GM12878 (cell line): Measurements from ENCODE around the gene C2orf66. TPM values are rescaled to one million over a fixed set of nuclear protein-coding genes. Genes with fewer than 3 reads are reported as not detected.

Source experiments
- ATAC-seq: fragments of 200-7000 bp; cut with Tn5 transposase; 3 replicates; pipeline ENCODE4 v1.9.1; 2020; ENCODE audit warnings: mild to moderate bottlenecking, moderate library complexity
- BruUV-seq: library from RNA; stranded (reverse); fragments of 400-500 nt; replicated peaks from 2 replicates; lab custom pipeline; 2021; lab: Mats Ljungman, UMichigan
- CTCF ChIA-PET: fragments of 300-600 bp; sonication (Branson Sonifier 250); formaldehyde crosslinking; extraction: SDS; loops from one replicate; lab custom pipeline; 2021; ENCODE audit warnings: inconsistent platforms; lab: Yijun Ruan, JAX
- POLR2A ChIA-PET: fragments of 350-600 bp; formaldehyde crosslinking; extraction: SDS; loops from one replicate; lab custom pipeline; 2021; ENCODE audit warnings: inconsistent platforms; lab: Charles Lee
- RAD21 ChIA-PET: fragments of 300-600 bp; sonication (Branson Sonifier 250); formaldehyde crosslinking; loops from one replicate; lab custom pipeline; 2023; ENCODE audit warnings: antibody characterized with exemption; ENCODE audit not compliant: unreplicated experiment; lab: Charles Lee
- SMC1A ChIA-PET: fragments of 300-600 bp; sonication (Branson Sonifier 250); formaldehyde crosslinking; loops from one replicate; lab custom pipeline; 2023; ENCODE audit not compliant: unreplicated experiment, uncharacterized antibody; lab: Charles Lee
- DNase-seq: peaks from one replicate; pipeline ENCODE4 v3.0.0-alpha.2; 2011; ENCODE audit warnings: low read depth, low spot score
- FAIRE-seq: peaks from 3 replicates; lab custom pipeline; 2011; peaks lifted over from hg19 to GRCh38; lab: Jason Lieb, UNC
- H2AFZ ChIP-seq: 2 replicates; pipeline ENCODE4 v1.6.0; 2011; ENCODE audit warnings: low read depth, low read length, control low read depth; ENCODE audit not compliant: control insufficient read depth
- H3K27ac ChIP-seq: 2 replicates; pipeline ENCODE4 v1.5.1; 2011; ENCODE audit warnings: control low read depth; ENCODE audit not compliant: control insufficient read depth, insufficient read depth
- H3K27me3 ChIP-seq, 2 experiments: replicated peaks in 1 of 2; 2 replicates each; pipeline versions ENCODE4 v1.6.0 to v1.6.1; 2011; ENCODE audit warnings: low read length in 1 of 2; ENCODE audit not compliant: control insufficient read depth in 2 of 2, insufficient read depth in 2 of 2
- H3K36me3 ChIP-seq, 2 experiments: 2 replicates each; pipeline ENCODE4 v1.5.1; 2011; ENCODE audit warnings: low read length in 1 of 2; ENCODE audit not compliant: control insufficient read depth in 2 of 2, insufficient read depth in 2 of 2
- H3K4me1 ChIP-seq: 2 replicates; pipeline ENCODE4 v1.6.1; 2011; ENCODE audit warnings: mild to moderate bottlenecking, low read length, moderate library complexity, mixed read lengths; ENCODE audit not compliant: control insufficient read depth, insufficient read depth
- H3K4me2 ChIP-seq: 2 replicates; pipeline ENCODE4 v1.6.0; 2011; ENCODE audit warnings: control low read depth; ENCODE audit not compliant: control insufficient read depth, insufficient read depth
- H3K4me3 ChIP-seq: fragments of 200-600 bp; sonication (generic); 2 replicates; pipeline ENCODE4 v1.5.1; 2016
- H3K79me2 ChIP-seq: 2 replicates; pipeline ENCODE4 v1.6.0; 2011; ENCODE audit warnings: low read length; ENCODE audit not compliant: control insufficient read depth, insufficient read depth
- H3K9ac ChIP-seq: 2 replicates; pipeline ENCODE4 v1.8.0; 2011; ENCODE audit warnings: low read length, control low read depth, mixed read lengths; ENCODE audit not compliant: control insufficient read depth, insufficient read depth
- H3K9me3 ChIP-seq: replicated peaks from 3 replicates; pipeline ENCODE4 v1.5.1; 2011; ENCODE audit warnings: mild to moderate bottlenecking, low read length; ENCODE audit not compliant: control insufficient read depth, insufficient read depth
- H4K20me1 ChIP-seq: 2 replicates; pipeline ENCODE4 v1.6.0; 2011; ENCODE audit not compliant: control insufficient read depth, insufficient read depth
- CTCF ChIP-seq, 3 experiments: IDR thresholded peaks in 2 of 3; conservative IDR thresholded peaks in 1 of 3; 2 replicates each; pipeline ENCODE4 v1.5.1; 2011; ENCODE audit warnings: low read depth in 3 of 3, low read length in 3 of 3, mild to moderate bottlenecking in 3 of 3, control low read depth in 2 of 3, moderate library complexity in 2 of 3, inconsistent platforms in 1 of 3, mixed read lengths in 1 of 3; ENCODE audit not compliant: control insufficient read depth in 2 of 3, insufficient read depth in 1 of 3; ENCODE audit errors: extremely low read depth in 1 of 3
- RAD21 ChIP-seq: IDR thresholded peaks from 2 replicates; pipeline ENCODE4 v1.6.1; 2011; ENCODE audit warnings: mild to moderate bottlenecking, low read depth, low read length, moderate library complexity; ENCODE audit not compliant: insufficient read depth
- RELA ChIP-seq: fragments of 450-650 bp; IDR thresholded peaks from 2 replicates; pipeline ENCODE4 v1.8.0; 2014; ENCODE audit warnings: borderline replicate concordance; ENCODE audit not compliant: partially characterized antibody
- SKIL ChIP-seq: fragments of 450-650 bp; IDR thresholded peaks from 2 replicates; pipeline ENCODE4 v1.6.1; 2017; ENCODE audit warnings: mild to moderate bottlenecking, low read depth, inconsistent platforms; ENCODE audit not compliant: poor library complexity, severe bottlenecking
- SREBF1 ChIP-seq: IDR thresholded peaks from 2 replicates; pipeline ENCODE4 v1.6.1; 2012; ENCODE audit warnings: mild to moderate bottlenecking, low read length
- in situ Hi-C: fragments of 300-500 bp; cut with MboI; formaldehyde crosslinking; loops from 9 replicates; pipeline ENCODE4 v1.14.3; 2018; ENCODE audit warnings: mixed read lengths
- intact Hi-C: fragments of 100-400 bp; cut with micrococcal nuclease; formaldehyde crosslinking; loops from one replicate; pipeline ENCODE4 v1.14.2; 2022; ENCODE audit not compliant: unreplicated experiment
- polyA plus RNA-seq, 11 experiments: library from polyadenylated mRNA; depleted of rRNA in 4 of 11; unstranded in 6 of 11; stranded (reverse) in 5 of 11; fragments of >200 nt; fragmentation: Nextera tagmentation in 4 of 11; fragmentation: Illumina TruSeq in 1 of 11; extraction: Ambion mirVana in 4 of 11; extraction: Trizol in 1 of 11; gene quantifications; 1 replicate in 1 of 11; 2 replicates in 10 of 11; pipeline versions ENCODE4 v1.2.1 to v1.2.3, GENCODE V29; 2011 to 2016; ENCODE audit warnings: inconsistent platforms in 2 of 11, missing spikeins in 2 of 11, low read depth in 1 of 11
- total RNA-seq, 4 experiments: library from RNA; depleted of rRNA in 3 of 4; stranded (reverse); fragments of >200 nt in 3 of 4; fragmentation: Illumina TruSeq in 1 of 4; extraction: Trizol in 1 of 4; gene quantifications; 2 replicates each; pipeline versions ENCODE4 v1.2.1 to v1.2.3, GENCODE V29; 2013 to 2021

C2orf66 gene
- total and polyA plus RNA-seq, 10 of the 15 experiments (the other 5 are each of a cell fraction or from before 2014, with no cell fraction given) = 0.04 to 0.10 (median 0.07) TPM; not detected in 7

GRCh38 chr2:196849895-196850294 lies 40.7 kb upstream of the C2orf66 start:
- no peak for DNase-seq
- H3K4me2 ChIP-seq = no peak overlapping the region
- no peak overlapping the region for H3K27ac ChIP-seq
- no TSS peak for BruUV-seq
- H3K9me3 ChIP-seq = no peaks in the 10 kb centered on the region
- H2AFZ ChIP-seq = no peak overlapping the region
- POLR2A ChIA-PET = no interaction called here
- SMC1A ChIA-PET = interaction anchor here (1.0 kb wide), 1 partner anchor 41 kb away, joined by 3 read pairs; no protein-coding TSS in a partner anchor
- ATAC-seq = peak; percentile 42
- intact Hi-C loops (no loop called here), in situ Hi-C loops (no loop called here)
- TF ChIP-seq SREBF1 = no peak
- 0 out of 2 replicates have a peak, but pooled peaks have one; percentile 28 for TF ChIP-seq RAD21
- TF ChIP-seq SKIL = no peak
- TF ChIP-seq RELA = no peak
- peak in 2 of 3 experiments; percentile 17 to 36; a peak in 3 of 6 replicates for TF ChIP-seq CTCF (IDR thresholded peaks at IDR 0.05 in 2 of 3, conservative IDR thresholded peaks at IDR 0.05 in 1 of 3; ENCODE audit: control insufficient read depth in 2 of 3, extremely low read depth in 1 of 3, insufficient read depth in 1 of 3, low read depth in 3 of 3, low read length in 3 of 3)
- no peaks in the 10 kb centered on the region for H3K79me2 ChIP-seq
- no peak overlapping the region for H3K4me3 ChIP-seq
- no peak overlapping the region for H3K9ac ChIP-seq
- H3K27me3 ChIP-seq = no peaks in the 10 kb centered on the region
- CTCF ChIA-PET = interaction anchor here (1.0 kb wide), 2 partner anchors 38 to 51 kb away, joined by 3 to 4 read pairs; partner anchors contain the start of gene GTF3C3
- FAIRE-seq = peak; percentile 54
- H4K20me1 ChIP-seq = no peaks in the 10 kb centered on the region
- H3K4me1 ChIP-seq = 0 out of 2 replicates have a peak, but pooled peaks cover 2% of the 10 kb centered on the region
- H3K36me3 ChIP-seq = 0 out of 4 replicates have a peak, but pooled peaks cover 0 to 3% of the 10 kb centered on the region in 2 experiments
- RAD21 ChIA-PET = no interaction called here
